Keratinocyte (primary cell): ENCODE measurements around the gene OXSR1. TPM values are rescaled to one million over a fixed set of nuclear protein-coding genes. Genes with fewer than 3 reads are reported as not detected.

Source experiments
- DNase-seq: peaks from one replicate; pipeline ENCODE4 v3.0.0-alpha.2; 2011; ENCODE audit warnings: low read depth, missing footprints, low spot score
- FAIRE-seq: peaks from 2 replicates; lab custom pipeline; 2011; peaks lifted over from hg19 to GRCh38; lab: Jason Lieb, UNC
- H2AFZ ChIP-seq: 2 replicates; pipeline ENCODE4 v1.6.0; 2012; ENCODE audit warnings: low read length, control low read depth, inconsistent platforms; ENCODE audit not compliant: control insufficient read depth
- H3K27ac ChIP-seq: 2 replicates; pipeline ENCODE4 v1.5.1; 2011; ENCODE audit warnings: low read length; ENCODE audit not compliant: control insufficient read depth, insufficient read depth
- H3K27me3 ChIP-seq: 3 replicates; pipeline ENCODE4 v1.6.0; 2011; ENCODE audit warnings: low read length; ENCODE audit not compliant: control insufficient read depth, insufficient read depth; ENCODE audit errors: extremely low read depth
- H3K36me3 ChIP-seq, 2 experiments: 2 replicates in 1 of 2; 3 replicates in 1 of 2; pipeline ENCODE4 v1.5.1; 2011; ENCODE audit warnings: low read length in 2 of 2, mild to moderate bottlenecking in 1 of 2; ENCODE audit not compliant: control insufficient read depth in 2 of 2, insufficient read depth in 2 of 2; ENCODE audit errors: extremely low read depth in 1 of 2
- H3K4me1 ChIP-seq: 3 replicates; pipeline ENCODE4 v1.5.1; 2011; ENCODE audit warnings: low read length; ENCODE audit not compliant: control insufficient read depth, insufficient read depth; ENCODE audit errors: extremely low read depth
- H3K4me2 ChIP-seq: 3 replicates; pipeline ENCODE4 v1.6.0; 2011; ENCODE audit warnings: low read depth, low read length; ENCODE audit not compliant: control insufficient read depth, insufficient read depth; ENCODE audit errors: extremely low read depth
- H3K4me3 ChIP-seq, 3 experiments: fragments of 200-600 bp in 1 of 3; sonication (generic) in 1 of 3; 2 replicates in 2 of 3; 3 replicates in 1 of 3; pipeline ENCODE4 v1.5.1; 2011 to 2016; ENCODE audit warnings: low read length in 3 of 3, mild to moderate bottlenecking in 3 of 3, control low read depth in 2 of 3, inconsistent platforms in 1 of 3, low read depth in 1 of 3, mixed read lengths in 1 of 3, mixed run types in 1 of 3, moderate library complexity in 1 of 3; ENCODE audit not compliant: control insufficient read depth in 2 of 3, insufficient read depth in 2 of 3; ENCODE audit errors: extremely low read depth in 1 of 3
- H3K79me2 ChIP-seq: 2 replicates; pipeline ENCODE4 v1.6.0; 2012; ENCODE audit warnings: low read length; ENCODE audit not compliant: control insufficient read depth, insufficient read depth
- H3K9ac ChIP-seq: 3 replicates; pipeline ENCODE4 v1.6.0; 2011; ENCODE audit warnings: low read length; ENCODE audit not compliant: control insufficient read depth, insufficient read depth; ENCODE audit errors: extremely low read depth
- H3K9me1 ChIP-seq: 3 replicates; pipeline ENCODE4 v1.6.0; 2011; ENCODE audit warnings: low read length; ENCODE audit not compliant: control insufficient read depth, insufficient read depth; ENCODE audit errors: extremely low read depth
- H3K9me3 ChIP-seq: 2 replicates; pipeline ENCODE4 v1.5.1; 2012; ENCODE audit warnings: low read depth, low read length; ENCODE audit not compliant: control insufficient read depth
- H4K20me1 ChIP-seq: 3 replicates; pipeline ENCODE4 v1.6.0; 2011; ENCODE audit warnings: low read length; ENCODE audit not compliant: control insufficient read depth, insufficient read depth; ENCODE audit errors: extremely low read depth
- EZH2 ChIP-seq: IDR thresholded peaks from one replicate; pipeline ENCODE4 v1.6.1; 2012; ENCODE audit warnings: inconsistent platforms, mild to moderate bottlenecking, low read length, moderate library complexity
- dilution Hi-C: fragments of 300-500 bp; cut with MboI; formaldehyde crosslinking; loops from one replicate; pipeline ENCODE4 v1.7.0; 2020; ENCODE audit warnings: low sequenced_read_pairs; ENCODE audit not compliant: extremely low pct_ligation_motif_present
- polyA plus RNA-seq, 5 experiments: library from polyadenylated mRNA; depleted of rRNA in 3 of 5; stranded (reverse) in 3 of 5; stranded (forward) in 1 of 5; unstranded in 1 of 5; fragments of >200 nt; gene quantifications; 1 replicate in 1 of 5; 2 replicates in 3 of 5; 3 replicates in 1 of 5; pipeline versions ENCODE4 v1.2.1 to v1.2.3, GENCODE V29; 2011 to 2012; ENCODE audit warnings: missing spikeins in 2 of 5, low read depth in 1 of 5, low replicate concordance in 1 of 5
- TF ChIP-seq, protein P1 (sequence below), 3 experiments: IDR thresholded peaks in 1 of 3; conservative IDR thresholded peaks in 1 of 3; optimal IDR thresholded peaks in 1 of 3; 2 replicates in 2 of 3; 3 replicates in 1 of 3; pipeline versions ENCODE3 to v1.5.1; 2011; ENCODE audit warnings: low read length in 3 of 3, mild to moderate bottlenecking in 3 of 3, moderate library complexity in 2 of 3, control low read depth in 1 of 3, inconsistent platforms in 1 of 3; ENCODE audit not compliant: insufficient read depth in 2 of 3; ENCODE audit errors: extremely low read depth in 1 of 3

The OXSR1 gene
- polyA plus RNA-seq, 1 donor (not counting 4 experiments of a cell fraction or from before 2014, with no cell fraction given), result 77.0 TPM

DNA sequence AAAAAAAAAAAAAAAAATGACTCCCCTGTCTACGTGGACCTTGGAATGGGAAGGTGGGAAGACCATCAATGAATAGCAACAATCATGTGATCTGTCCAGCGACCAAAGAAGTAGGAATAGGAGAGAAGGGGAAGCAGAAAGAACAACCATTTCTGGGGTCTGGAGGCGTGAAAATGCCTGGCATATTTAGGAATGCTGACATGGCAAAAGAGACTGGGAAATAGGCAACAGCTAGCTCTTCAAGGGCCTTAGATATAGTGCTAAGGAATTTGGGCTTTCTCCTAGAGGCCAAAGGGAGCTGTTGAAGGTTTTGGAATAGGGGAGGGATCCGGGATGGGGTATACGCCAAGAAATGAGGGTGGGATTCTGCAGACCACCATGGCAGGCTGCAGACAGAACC is 106.2 kb downstream of the OXSR1 start:
- Histone ChIP-seq H3K4me1 (no peaks in the 10 kb centered on the region), H3K27ac (no peak overlapping the region), H3K4me3 (no peak overlapping the region), H3K9ac (no peak overlapping the region), H4K20me1 (no peaks in the 10 kb centered on the region), H3K9me1 (no peaks in the 10 kb centered on the region), H3K36me3 (peaks cover 3 to 17% of the 10 kb centered on the region in 2 experiments), H2AFZ (no peak overlapping the region), H3K9me3 (no peaks in the 10 kb centered on the region), H3K4me2 (no peak overlapping the region), H3K27me3 (no peaks in the 10 kb centered on the region), H3K79me2 (no peaks in the 10 kb centered on the region)
- TF ChIP-seq EZH2, result no peak
- TF ChIP-seq, protein P1, sequence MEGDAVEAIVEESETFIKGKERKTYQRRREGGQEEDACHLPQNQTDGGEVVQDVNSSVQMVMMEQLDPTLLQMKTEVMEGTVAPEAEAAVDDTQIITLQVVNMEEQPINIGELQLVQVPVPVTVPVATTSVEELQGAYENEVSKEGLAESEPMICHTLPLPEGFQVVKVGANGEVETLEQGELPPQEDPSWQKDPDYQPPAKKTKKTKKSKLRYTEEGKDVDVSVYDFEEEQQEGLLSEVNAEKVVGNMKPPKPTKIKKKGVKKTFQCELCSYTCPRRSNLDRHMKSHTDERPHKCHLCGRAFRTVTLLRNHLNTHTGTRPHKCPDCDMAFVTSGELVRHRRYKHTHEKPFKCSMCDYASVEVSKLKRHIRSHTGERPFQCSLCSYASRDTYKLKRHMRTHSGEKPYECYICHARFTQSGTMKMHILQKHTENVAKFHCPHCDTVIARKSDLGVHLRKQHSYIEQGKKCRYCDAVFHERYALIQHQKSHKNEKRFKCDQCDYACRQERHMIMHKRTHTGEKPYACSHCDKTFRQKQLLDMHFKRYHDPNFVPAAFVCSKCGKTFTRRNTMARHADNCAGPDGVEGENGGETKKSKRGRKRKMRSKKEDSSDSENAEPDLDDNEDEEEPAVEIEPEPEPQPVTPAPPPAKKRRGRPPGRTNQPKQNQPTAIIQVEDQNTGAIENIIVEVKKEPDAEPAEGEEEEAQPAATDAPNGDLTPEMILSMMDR (optimal IDR thresholded peaks at IDR 0.05 in 1 of 3, IDR thresholded peaks at IDR 0.05 in 1 of 3, conservative IDR thresholded peaks at IDR 0.05 in 1 of 3; ENCODE audit: extremely low read depth in 1 of 3, insufficient read depth in 2 of 3, low read length in 3 of 3), result no peak
- DNase-seq, result no peak
- FAIRE-seq, result no peak
- dilution Hi-C loops, result no loop called here

DNA sequence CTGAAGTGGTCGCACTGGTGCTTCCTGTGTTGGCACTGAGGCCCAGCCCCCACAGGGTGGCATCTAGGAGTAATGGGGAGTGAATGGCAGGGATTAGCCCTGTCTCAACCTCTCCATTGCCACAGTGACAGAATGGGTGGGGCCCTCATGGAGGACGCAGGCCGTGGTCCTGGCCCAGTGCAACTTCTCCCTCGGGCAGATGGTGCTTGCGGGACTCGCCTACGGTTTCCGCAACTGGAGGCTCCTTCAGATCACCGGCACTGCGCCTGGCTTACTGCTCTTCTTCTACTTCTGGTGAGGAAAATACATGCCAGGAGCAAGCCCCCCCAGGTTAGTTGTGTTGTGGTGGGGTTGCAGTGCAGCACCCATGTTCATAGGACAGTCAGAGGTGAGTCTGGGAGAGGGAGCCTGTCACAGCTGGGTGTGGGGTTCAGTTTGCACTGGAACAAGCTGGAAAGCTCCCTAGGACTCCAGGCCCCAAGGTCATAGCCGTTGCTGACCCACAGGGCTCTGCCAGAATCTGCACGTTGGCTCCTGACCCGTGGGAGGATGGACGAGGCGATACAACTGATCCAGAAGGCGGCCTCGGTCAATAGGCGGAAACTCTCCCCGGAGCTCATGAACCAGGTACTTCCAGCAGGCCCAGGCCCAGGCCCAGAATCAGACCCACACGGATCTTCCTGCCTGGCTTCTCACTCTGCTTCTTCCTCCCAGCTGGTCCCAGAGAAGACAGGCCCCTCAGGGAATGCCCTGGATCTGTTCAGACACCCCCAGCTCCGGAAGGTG is 109.7 kb downstream of the OXSR1 start:
- H3K4me3 ChIP-seq, result no peak overlapping the region
- no peaks in the 10 kb centered on the region for H4K20me1 ChIP-seq
- H2AFZ ChIP-seq, result no peak overlapping the region
- no peaks in the 10 kb centered on the region for H3K79me2 ChIP-seq
- no peak for DNase-seq
- no peaks in the 10 kb centered on the region for H3K27me3 ChIP-seq
- H3K9me1 ChIP-seq, result no peaks in the 10 kb centered on the region
- no peak for FAIRE-seq
- H3K4me1 ChIP-seq, result no peaks in the 10 kb centered on the region
- no peak overlapping the region for H3K27ac ChIP-seq
- H3K9ac ChIP-seq, result no peak overlapping the region
- H3K9me3 ChIP-seq, result no peaks in the 10 kb centered on the region
- H3K4me2 ChIP-seq, result no peak overlapping the region
- dilution Hi-C loops, result no loop called here
- no peak for TF ChIP-seq EZH2
- TF ChIP-seq, protein P1 (optimal IDR thresholded peaks at IDR 0.05 in 1 of 3, IDR thresholded peaks at IDR 0.05 in 1 of 3, conservative IDR thresholded peaks at IDR 0.05 in 1 of 3; ENCODE audit: extremely low read depth in 1 of 3, insufficient read depth in 2 of 3, low read length in 3 of 3), result no peak
- peaks cover 3 to 25% of the 10 kb centered on the region in 2 experiments for H3K36me3 ChIP-seq
